Measurements from ENCODE around the gene MOCOS.

- no peak for TF ChIP-seq CTCF (conservative IDR thresholded peaks at IDR 0.05; ENCODE audit: low read length)
- TF ChIP-seq EZH2phosphoT487 (IDR thresholded peaks at IDR 0.05; ENCODE audit: borderline replicate concordance, low read depth, low read length): no peak
These were observed 24.3 kb upstream of the MOCOS start for GRCh38 chr18:36162981-36163380.
